HG02798 (cell line): ENCODE data around the gene EPAS1.

Experiments
- ATAC-seq: cut with Tn5 transposase; IDR thresholded peaks from one replicate; pipeline ENCODE4 v1.9.1; 2021; ENCODE audit warnings: mild to moderate bottlenecking; ENCODE audit not compliant: unreplicated experiment, poor library complexity

Gene EPAS1

DNA sequence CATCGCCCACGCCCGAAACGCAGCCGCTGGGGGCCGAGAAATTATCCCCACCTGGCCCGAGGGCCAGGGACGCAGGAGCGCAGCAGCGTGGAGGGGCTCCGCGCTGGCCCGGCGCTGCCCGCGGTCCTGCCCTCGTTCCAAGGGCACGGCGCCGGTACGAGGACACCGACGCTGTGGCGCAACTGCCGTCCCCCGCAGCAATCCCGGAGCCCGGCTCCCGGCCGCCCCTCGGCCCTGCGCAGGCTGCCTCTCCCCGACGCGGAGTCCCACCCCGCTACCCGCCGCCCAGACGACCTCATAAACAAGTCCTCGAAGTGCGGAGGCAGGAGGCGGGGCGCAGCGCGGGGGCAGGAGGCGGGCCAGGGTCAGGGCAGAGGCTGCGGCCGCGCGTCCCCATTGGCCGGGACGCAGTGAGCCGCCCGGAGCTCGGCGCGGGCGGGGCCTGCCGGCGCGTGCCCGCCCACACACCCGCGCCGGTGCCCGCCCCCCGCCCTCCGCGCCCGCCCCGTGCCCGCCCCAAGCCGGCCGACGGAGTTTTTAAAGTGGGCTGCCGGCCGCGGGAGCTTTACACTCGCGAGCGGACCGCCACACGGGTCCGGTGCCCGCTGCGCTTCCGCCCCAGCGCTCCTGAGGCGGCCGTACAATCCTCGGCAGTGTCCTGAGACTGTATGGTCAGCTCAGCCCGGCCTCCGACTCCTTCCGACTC lies at the start of gene EPAS1:
TSS of gene EPAS1 (plus strand) at position 568 of the 706 bp plus-strand sequence. CDS start 505 bp downstream, outside the sequence.
- peak; percentile 92 for ATAC-seq

DNA sequence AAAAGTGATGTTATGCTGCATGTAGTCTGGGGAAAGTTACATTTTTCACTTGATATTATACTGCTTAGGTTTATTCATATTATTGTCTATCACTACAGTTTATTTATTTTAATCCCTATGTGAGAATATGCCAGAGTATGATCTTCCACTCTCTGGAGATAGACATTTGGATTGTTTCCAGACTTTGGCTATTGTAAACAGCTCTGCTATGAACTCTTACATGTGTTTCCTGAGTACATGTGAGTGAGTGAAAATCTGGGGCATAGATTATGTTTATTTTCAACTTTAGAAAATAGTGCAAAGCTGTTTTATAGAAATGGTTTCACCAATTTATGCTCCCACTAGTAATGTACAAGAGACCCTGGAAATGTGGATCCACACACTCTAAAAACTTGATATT lies 49.0 kb upstream of the EPAS1 start:
- ATAC-seq: no peak

DNA sequence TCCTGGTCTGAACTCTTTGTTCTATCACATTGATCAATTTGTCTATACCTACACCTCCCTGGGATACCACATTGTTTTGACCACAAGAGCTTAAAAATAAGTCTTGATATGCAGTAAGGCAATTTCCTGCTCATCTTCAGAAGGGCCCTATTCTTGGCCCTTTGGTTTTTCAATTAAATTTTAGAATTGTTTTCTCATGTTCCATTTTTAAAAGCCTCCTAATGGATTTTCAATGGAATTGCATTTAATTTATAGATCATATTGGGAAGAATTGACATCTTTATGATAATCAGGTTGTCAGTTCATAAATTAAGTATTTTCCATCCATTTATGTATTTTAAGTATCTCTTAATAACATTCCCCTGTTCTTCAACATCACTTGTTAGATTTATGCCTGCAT lies 47.6 kb upstream of the EPAS1 start:
- ATAC-seq: no peak

DNA sequence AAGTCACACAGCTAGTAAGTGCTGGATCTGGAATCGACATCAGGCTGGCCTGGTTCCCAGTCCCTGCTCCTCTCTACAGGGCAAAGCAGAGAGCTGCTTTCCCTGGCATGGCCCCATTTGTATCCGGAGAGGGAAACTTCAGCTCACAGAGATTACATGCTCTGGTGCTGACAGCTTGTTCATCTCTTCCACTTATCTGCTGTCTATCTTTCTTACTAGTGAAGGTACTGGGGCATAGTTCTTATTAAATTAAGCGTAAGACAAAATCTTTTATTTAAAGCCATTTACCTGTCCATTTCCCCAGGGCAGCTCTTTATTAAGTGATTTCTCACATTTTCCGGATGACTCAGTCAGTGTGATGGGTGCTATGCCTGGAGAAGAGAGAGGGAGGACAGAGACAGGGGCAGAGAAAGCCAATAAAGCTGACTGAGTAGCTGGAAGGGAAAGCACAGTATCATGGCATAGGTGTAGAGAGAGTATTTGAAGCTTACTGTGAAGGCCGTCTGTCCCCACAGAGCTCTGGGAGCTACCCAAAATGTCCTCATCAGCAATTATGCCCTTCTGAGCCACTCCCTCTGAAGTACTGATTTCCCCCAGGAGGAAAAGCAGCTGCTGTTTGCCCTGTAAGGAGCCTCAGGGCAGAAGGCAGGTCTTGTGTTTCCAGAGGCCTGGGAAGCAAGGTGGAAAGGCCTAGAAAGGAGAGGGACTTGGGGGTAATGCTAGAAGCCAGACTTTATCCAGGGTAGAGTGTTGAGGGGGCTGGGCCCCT lies 44.1 kb upstream of the EPAS1 start:
- ATAC-seq: no peak

DNA sequence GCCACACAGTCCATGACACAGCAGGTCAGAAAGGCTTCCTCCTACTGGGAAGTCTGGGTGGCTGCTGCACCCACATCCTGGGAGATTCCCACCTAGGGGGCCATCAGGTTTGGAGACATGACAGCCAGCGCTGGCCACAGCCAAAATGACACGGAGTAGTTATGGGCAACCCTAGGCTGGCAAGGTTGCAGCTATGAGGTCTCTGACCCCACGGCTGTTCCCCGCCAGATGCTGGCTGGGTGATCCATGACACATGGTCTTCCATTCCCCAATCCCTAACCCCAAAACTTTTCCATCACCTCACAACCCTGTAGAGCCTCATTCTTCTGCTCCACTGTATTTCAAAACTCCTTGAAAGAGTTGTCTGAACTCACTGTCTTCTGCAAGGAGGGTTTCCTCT lies 42.7 kb upstream of the EPAS1 start:
- ATAC-seq: no peak

DNA sequence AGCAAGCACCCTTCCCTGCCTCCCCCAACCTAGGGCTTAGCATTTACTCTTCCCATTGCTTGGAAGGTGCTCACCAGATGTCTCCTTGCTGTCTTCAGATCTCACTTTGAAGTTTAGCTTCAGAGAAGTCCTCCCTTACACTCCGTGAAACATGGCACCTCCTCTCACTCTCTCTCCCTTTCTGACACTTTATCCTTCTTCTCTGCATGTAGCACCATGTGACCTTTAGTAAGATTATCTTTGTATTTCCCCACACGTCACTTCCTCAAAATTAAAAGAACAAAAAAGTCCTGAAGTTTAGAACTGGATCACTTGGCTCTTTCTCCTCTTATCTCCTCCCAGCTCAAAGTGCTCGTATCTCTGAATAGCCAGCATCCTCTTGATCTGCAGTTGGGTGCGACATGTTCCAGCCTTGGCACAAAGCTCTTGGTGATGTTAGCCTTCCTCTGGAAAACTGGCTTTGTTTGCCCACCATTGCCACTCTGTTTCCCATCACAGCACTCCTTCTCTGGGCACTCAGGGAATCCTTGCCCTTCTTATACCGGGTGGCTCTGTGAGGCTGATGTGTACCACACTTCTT lies 40.6 kb upstream of the EPAS1 start:
- ATAC-seq: no peak

DNA sequence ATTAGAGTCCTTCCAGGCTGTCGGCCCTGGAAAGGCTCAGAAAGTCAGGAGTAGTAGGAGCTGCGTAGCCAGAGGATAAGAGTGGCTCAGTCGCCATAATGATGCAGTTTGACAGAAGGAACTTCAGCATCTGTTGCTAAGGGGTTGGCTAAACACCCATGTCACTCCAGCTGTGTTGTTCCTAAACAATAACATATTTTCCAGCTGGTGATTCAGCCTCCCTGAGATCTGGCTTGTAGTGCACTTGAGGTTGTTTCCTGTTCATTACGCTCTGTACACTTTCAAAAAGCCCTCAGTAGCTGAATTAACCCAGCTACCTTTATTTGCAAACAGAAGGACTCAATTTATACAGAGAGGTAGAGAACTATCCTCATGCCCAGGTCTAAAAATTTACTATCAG lies 39.7 kb upstream of the EPAS1 start:
- no peak for ATAC-seq

DNA sequence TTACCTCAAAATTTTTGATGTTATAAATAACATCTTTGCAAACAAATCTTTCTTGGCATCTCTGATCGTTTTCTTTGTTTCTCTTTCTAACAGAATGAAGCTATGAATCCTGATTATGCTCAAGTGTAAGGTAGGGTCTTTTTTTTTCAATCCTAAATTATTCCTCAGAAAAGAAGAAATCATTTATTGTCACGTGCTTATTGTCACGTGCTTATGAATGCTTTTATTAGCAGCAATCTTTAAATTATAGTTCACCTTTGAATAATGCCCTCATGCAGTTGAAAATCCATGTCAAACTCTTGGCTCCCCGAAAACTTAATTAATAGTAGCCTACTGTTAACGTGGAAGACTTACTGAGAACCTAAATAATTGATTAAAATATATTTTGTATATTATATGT lies 39.2 kb upstream of the EPAS1 start:
- no peak for ATAC-seq

DNA sequence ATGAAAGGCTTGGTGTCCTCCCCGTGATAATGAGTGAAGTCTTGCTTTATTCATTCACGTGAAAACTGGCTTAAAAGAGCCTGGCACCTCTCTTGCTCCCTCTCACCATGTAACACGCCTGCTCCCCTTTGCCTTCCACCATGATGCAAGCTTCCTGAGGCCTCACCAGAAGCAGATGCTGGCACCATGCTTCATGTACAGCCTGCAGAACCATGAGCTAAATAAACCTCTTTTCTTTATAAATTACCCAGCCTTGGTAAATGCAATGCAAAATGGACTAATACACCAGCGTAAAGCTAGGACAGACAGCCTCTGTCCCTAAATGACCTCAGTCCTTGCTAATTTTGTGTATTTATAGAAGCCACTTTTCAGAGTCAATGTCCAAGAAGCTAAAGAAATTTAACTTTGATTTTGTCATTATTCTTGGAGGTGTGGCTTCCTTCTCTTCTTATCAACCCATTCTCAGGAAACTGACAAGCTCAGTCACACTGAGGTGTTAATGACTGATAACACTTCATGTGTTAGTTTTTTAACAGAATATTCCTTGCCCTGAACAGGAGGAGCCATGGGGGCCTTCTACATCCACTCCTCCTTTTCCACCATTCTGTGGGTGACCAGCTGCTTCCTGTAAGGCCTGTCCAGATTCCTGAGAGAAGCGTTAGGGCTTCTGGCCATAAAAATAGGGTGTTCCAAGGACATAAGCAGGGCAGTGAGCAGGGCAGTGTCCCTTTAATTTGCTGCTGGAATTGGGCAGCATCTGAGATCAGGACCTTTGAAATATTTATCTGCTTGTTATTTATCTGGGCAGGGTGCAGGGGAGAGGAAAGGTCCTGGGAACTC lies 38.0 kb upstream of the EPAS1 start:
- ATAC-seq: no peak

DNA sequence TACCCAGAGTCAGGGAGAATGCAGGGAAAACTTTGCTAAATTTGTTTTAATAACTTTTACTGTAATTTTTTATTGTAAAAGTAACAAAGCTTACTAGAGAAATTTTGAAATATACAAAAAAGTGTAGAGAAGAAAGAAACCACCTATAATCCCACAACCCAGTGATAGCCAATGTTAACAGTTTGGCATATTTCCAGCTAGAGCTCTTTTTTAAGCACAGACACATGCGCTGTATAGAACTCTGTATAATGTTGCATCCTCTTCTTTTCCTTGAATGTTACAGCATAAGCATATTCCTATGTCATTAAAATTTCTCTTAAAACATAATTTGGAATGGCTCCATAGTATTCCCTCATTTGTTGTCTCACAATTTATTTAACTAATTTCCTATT lies 37.4 kb upstream of the EPAS1 start:
- ATAC-seq: no peak

DNA sequence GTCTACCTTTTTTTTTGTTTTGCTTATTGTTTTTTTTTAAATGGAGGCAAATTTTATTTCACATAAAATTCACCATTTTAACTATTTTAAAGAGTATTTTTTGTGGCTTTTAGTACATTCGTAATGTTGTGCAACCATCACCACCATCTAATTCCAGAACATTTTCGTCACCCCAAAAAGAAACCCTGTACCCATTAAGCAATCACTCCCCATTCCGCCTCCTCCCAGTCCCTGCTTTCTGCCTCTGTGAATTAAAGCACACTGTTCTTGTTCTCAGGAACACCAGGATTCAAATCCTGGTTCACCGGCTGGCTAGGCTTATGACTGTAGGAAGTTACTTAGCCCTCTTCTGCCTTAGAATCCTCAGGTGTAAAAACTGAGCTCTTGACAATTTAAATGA lies 36.9 kb upstream of the EPAS1 start:
- ATAC-seq: no peak

DNA sequence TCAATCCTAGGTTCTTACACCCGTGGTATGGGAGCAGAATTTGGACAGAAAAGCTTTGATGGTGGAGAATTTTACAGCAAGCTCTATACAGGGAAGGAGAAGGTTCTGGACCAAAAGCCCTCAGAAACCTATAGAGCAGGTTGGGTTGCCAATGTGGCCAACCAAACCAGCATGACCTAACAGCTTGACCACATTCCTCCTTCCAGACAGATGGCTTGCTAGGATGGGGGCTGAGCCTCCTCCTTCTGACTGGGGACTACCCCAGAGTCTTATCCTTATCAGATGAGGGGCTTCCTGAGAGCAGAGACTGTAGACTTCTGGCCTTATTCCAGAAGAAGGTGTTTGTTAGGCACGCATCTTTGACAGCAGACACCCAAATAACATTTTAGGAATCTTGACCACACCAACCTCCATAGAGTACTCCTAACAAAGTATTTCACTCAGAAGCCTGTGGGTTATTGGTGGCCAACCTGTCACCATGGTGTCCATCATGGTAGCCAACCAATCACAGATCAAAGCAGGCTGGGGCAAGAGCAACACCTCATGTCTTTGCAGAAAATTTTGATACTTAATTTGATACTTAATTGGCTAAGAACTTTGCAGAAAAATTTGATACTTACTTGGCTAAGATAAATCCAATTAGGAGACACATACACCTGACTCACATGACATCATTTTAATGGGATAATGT lies 34.8 kb upstream of the EPAS1 start:
- ATAC-seq: no peak

DNA sequence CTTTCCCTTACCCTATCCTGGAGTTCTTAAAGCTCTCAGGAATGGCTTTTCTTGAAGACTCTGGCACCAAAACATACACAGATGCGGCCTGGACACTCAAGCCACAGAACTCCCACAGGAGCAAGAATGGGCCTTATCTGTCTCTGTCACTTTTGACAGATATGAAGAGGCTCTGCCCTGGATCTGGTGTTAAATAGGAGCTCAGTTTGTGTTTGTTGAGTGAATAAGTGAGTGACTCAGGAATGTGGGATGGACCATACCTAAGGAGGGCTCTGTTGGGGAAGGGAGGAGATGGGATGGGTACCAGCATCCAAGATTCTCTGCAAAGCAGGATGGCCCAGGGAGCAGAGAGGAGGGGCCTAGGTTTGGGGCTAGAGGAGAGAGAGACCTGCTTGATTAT lies 33.9 kb upstream of the EPAS1 start:
- no peak for ATAC-seq

DNA sequence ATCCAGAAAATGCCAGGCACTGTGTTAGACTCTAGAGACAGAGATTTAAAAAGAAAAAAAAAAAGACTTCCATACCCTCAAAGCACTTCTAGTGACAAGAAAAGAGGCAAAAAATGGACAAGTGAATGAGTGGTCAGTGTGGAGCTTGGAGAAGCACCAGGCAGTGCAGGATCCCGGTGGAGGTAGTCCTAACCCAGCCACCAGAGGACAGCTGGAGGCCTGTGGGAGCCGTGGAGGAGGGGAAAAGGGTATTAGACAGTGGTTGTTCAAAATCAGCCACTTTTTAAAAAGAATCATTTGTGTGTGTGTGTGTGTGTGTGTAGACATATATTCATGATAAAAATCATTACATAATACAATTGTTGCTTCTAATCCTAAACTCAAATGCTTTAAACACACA lies 32.8 kb upstream of the EPAS1 start:
- ATAC-seq: no peak

DNA sequence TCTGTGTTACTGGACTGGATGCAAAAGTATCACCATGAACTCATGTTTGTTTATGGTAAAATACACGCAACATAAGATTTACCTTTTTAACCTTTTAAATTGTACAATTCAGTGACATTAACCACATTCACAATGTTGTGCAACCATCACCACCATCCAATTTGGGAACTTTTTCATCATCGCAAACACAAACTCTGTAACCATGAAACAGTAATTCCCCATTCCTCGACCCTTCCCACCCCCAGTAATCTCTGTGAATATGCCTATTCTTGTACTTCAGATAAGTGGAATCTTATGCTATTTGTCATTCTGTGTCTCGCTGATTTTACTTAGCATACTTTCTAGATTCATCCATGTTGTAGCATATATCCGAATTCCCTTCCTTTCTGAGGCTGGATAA lies 31.1 kb upstream of the EPAS1 start:
- no peak for ATAC-seq

DNA sequence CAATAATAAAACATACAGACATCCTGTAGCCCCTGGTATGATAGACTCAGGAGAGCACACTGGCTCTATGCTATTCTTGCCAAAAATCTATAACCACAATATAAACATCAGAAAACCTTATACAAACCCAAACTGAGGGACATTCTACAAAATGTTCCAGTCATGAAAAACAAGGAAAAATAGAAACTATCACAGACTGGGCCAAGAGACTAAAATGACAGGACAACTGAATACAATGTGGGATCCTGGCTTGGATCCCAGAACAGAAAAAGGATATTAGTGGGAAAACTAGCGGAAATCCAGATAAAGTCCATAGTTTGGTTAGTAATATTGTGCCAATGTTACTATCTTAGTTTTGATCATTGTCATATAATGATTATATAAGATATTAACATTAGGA lies 29.6 kb upstream of the EPAS1 start:
- no peak for ATAC-seq

DNA sequence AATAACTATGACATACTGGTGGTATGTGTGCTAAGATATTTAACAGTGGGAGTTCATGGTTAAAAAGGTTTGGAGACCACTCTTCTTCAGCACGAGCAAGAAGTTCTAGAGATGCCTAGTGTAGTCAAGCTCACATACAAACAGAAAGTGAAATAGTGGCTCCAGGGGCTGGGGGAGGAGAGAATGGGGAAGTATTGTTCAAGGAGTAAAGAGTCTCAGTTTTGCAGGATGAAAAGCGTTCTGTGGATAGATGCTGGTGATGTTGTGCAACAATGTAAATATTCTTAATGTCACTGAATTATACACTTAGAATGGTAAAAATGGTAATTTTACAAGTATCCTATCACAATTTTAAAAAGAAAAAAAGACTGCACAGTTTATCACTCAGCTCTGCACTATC lies 29.0 kb upstream of the EPAS1 start:
- ATAC-seq: no peak

DNA sequence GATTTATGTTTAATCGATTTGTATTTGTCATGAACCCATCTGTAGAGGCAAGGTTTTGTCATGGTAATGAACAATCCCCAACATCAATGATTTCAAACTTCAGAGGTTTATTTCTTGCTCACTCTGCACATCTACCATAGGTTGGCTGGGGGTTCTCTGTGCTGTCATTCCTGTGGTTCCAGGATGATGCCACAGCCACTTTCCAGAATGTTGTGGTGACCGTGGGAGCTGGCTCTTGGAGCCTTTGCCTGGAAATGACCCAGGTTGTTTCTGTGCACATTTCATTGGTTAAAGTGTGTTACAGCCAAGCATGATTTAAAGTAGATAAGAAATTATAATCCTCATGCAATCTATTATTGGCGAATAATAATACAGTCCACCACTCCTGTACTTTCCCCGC lies 28.2 kb upstream of the EPAS1 start:
- no peak for ATAC-seq

DNA sequence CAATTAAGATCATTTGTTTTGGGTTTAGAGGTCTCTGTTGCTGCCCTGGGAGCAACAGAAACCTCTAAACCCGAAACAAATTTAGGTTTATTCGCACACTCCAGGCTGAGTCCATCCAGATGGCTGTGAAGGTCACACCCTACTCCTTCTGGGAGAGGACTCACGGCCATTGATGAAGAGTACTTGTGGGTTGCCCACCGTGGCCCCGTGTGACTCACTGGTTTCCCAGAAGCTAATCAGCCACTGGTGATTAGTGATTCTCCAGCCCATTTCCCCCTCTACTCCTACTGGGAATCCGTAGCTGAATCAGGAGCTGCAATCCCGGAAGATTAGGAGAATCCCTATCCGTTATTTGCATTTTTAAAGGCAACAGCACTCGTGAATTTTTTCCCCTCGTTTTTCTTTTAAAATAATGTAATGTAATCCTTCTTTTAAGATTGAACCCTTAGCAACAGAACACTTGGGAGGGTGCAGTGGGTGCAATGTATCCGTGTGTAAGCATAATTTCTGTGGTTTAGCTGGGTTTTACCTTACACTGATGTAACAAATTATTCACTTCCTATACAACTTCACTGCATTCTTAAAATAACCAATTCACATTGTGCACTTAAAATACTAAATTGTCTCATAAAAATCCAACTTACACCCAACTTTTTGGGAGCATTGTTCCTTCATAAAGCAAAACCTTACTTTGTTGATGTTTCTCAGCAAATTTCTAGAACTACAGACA lies 27.5 kb upstream of the EPAS1 start:
- ATAC-seq: no peak

DNA sequence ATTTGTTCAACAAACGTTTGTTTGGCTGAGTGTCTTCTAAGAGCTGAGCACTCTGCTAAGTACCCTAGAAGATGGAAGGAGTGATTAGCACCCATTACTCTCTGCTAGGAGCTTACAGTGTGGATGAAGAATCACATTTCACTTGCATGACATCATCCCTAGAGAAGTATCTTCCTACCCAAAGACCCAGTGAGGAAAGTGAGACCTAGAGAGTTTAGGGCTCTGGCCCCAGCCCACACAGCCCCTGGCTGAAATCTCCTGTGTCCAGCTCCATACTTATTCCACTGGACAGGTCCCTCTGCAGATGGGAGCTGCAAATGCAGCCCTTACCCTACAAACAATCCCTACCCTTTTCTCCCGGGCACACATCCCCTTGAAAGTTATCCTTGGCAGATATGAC lies 26.8 kb upstream of the EPAS1 start:
- no peak for ATAC-seq
